Muscle of back (tissue), 11 donors: ENCODE measurements around the gene TUBGCP2. TPM values are rescaled to one million over a fixed set of nuclear protein-coding genes. Genes with fewer than 3 reads are reported as not detected.

Experiments used
- DNase-seq, 3 donors: peaks; one replicate each; pipeline versions ENCODE4 v3.0.0 to v3.0.0-alpha.2; 2013
- polyA plus RNA-seq, 10 donors: library from polyadenylated mRNA; unstranded; fragments of 120-200 nt; gene quantifications; one replicate each; pipeline ENCODE4 v1.2.1, GENCODE V29; 2013; ENCODE audit not compliant: insufficient read length in 10 of 10

The TUBGCP2 gene
- polyA plus RNA-seq, 10 donors: 33.9 to 43.6 (median 40.1) TPM

DNA sequence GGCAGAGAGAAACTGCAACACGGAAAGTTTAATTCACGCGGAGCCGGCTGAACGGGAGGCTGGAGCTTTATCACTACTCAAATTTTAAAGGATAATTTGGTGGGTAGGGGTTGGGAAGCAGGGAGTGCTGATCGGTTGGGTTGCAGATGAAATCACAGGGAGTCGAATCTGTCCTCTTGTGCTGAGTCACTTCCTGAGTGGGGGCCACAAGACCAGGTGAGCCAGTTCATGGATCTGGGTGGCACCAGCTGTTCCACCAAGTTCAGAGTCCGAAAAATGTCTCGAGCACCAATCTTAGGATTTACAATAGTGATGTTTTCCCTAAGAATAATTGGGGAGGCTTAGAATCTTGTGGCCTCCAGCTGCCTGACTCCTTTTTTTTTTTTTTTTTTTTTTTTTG is 34.9 kb upstream of the TUBGCP2 start:
- no peak for DNase-seq

DNA sequence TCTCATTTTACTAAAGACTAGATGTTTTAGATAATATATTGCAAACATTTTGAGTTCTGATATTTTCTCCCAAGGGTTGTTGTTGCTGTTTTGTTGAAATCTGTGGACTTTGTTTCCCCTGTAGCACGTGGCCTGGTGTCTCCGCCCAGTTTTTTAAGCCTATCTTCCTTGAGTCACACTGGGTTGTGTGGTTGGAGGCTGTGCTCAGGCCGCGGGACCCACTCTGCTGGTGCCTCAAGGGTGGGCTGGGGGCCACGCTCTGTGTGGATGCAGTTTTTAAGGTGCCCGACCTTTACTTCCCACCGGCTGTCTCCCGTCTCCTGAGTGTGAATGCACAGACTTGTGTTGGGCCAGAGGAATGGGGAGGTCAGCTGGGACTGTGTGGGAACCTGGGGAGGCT is 34.3 kb upstream of the TUBGCP2 start:
- DNase-seq: no peak

DNA sequence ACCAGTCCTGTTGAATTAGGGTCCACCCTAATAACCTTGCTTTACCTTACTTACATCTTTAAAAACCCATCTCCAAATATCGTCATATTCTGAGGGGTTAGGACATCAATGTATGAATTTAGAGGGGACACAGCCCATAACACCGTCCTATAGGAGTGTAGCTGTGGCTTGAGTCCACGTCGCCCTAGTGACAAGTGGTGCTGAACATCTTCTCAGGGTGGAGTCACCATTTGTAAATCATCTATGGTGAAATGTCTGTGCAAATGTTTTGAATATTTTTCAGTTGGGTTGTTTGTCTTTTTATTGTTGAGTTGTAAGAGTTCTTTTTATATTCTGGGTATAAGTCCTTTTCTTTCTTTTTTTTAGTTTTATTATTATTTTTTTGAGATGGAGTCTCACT is 33.3 kb upstream of the TUBGCP2 start:
- DNase-seq: no peak

DNA sequence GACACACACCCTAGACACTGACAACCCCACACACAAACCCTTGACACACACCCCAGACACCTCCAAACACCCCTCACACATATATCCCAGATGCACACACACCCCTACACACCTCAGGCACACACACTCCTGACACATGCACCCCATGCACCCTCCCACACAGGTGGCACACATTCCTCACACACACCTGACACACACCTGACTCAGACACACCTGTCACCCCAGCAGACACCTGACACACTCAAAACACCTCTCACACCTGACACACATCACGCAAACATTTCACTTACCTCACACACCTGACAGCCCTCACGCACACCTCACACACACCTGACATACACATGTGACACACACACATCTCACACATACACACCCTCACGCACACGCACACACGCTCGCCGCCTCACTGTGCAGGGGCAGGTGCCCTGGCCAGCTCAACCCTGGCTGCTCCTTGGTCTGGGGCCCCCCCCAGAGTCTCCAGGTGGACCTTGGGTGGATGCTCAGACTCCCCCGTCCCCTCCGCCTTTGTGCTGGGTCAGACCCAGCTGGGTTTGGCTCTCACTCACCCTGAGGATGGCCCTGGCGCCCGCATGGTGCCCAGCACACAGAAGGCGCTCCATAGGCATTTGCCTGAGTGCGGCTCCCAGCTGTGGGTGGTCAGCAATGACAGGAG is 31.2 kb upstream of the TUBGCP2 start:
- DNase-seq: no peak

DNA sequence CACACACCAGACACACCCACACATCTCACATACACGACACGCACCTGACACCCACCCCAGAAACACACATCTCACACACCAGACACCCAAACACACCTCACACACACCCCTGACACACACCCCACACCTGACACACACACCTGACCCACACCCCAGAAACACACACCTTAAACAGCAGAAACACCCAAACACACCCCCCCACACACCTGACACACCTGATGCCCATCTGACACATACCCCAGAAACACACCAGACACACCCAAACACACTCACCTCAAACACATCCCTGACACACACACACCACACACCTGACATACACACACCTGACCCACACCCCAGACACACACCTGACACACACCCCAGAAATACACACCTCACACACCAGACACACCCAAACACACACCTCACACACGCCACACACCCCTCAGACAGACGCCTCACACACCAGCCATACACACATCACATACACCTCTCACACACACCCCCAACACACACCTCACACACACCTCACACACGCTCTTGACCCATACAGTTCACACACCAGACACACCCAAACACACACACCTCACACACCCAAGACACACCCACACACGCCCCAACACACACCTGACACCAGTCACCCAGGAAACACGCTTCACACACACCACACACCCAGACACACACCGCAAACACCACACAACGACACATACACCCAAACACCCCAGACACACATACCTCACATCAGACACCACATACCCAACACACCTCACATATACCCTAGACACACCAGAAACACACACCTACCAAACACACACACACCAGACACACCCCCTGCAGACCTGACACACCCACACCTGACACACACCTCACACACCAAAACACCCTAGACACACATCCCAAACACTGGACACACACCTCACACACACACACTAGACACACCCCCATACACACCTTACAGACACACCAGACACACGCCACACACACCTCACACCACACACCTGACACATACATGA is 29.7 kb upstream of the TUBGCP2 start:
- no peak for DNase-seq

DNA sequence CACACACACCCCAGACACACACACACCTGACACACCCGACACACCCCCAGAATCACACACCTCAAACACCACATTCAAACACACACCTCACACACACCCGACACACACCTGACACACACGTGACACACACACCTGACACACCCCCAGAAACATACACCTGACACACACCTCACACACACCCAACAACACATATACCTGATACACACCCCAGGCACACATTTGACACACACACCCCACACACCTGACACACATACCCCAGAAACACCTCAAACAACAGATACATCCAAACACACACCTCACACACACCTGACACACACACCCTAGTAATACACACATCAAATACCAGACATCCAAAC is 28.7 kb upstream of the TUBGCP2 start:
- no peak for DNase-seq

DNA sequence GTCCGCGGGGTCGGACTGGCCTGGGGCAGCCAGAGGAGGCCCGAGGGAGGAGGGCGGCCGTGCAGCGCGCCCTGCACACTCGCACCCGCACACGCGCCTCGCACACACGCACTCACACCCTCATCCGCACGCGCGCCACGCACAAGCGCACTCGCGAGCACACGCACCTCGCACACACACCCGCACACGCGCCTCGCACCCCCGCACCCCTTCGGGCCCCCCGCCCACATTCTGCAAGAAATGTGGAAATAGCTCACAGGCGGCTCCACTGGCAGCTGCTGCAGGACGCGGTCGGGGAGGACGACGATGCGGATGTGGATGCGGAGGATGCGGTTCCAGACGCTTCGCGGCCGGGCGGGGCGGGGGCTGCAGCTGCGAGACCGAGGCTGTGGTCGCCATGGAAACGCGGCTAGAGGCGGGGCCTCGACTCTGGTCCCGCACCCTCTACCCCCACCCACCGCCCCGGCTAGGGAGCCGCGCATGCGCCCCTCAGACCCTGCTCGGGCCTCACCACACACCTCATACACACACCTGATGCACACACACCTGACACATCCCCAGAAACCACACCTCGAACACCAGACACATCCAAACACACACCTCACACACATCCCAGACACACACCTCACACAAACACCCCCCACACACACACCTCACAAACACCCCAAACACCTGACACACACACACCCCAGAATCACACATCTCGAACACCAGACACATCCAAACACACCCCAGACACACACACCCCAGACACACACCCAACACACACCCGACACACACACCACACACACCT is 28.1 kb upstream of the TUBGCP2 start, which contains the start of gene CALY:
Gene CALY, minus strand, starts transcription at position 320 of the 793 bp plus-strand sequence. CDS start 7,907 bp downstream, outside the sequence.
- peak in 1 of 3 donors; percentile 30 for DNase-seq

DNA sequence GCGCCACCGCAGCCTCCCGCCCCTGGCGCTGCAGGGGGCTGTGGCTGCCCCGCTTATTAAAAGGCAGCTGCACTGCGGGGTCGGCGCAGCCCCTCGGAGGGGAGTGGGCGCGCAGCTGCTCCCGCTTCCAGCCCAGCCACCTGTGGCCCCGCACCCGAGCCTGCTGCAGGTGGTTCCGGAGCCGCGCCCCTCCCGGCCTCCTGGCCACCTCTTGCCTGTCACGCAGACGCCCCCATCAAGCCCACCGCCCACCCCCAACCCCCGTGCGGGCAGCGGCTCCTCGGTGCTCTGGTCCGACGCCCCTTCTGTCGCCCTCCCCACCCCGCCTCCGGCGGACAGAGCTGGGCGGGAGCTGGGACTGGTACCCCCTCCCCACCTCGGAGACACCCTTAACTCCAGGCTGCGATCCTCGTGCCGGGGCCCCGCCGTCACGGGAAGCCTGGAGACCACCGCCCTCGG is 27.5 kb upstream of the TUBGCP2 start:
- no peak for DNase-seq

DNA sequence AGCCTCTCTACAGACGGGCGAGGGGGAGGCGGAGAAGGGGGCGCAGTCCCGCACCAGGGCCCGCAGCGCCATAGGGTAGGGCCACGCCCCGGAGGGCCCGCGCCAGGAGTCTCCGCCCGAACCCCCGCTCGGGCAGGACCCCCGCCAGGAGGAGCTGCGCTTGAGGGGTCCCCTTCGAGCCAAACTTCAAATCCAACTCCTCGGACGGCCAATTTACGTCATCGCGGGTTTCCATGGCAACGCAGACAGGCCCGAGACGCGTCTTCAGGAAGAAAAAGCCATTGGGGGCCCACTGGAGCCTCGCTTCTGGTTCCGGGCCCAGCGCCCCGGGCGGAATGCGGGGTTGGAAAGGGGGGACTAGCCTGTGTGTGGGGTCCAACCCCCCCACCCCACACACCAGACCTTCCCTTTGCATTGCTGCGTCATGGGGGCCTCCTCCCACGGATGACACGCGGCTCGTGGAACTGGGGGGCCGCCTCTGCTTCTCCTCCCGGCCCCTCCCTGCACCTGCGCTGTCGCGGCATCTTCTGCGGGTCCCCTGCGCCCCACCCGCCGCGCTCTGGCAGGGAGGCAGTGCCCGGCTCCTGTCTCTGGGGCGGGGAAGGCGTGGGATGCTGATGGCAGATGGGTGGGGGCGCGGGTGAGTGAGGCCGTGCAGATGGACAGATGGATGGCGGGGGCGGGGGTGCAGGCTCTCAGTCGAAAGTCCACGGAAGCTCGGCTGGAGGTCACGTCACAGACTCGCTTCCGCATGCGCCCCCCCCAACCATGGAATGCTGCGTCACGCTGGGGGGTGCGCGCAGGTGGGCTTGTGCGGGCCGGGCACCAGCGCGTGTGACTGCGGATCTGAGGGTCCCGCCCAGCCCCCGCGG is 26.8 kb upstream of the TUBGCP2 start:
- peak in 2 of 3 donors; percentile 78 to 87 for DNase-seq

DNA sequence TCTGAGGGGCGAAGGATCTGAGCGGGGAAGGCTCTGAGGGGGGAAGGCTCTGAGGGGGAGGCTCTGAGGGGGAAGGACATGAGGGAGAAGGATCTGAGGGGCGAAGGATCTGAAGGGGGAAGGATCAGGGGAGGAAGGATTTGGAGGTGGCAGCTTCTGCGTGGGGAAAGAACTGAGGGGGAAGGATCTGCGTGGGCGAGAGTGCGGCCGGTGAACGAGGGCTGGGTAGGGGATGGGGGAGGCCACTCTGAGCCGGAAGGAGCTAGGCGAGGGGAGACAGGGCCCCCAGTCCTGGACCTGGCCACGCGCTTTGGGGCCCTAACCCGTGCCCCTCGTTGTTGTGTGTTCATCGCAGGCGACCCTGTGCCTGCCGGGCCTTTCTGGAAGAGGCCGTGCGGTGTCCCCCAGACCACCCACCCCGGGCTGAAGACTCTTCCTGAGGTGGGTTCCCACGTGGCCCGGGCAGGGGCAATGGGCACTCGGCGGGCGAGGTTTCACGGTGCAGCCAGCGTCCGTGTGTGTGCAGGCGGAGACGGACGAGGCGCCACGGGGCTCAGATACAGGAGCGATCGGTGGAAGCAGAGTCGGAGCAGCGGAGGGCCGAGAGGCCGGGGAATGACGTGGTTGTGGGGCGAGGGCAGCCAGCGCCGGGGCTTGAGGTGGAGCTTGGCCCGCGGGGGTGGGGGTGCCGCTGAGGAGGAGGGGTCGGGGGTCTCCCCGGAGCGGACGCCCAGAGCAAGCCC is 26.0 kb upstream of the TUBGCP2 start:
- no peak for DNase-seq

DNA sequence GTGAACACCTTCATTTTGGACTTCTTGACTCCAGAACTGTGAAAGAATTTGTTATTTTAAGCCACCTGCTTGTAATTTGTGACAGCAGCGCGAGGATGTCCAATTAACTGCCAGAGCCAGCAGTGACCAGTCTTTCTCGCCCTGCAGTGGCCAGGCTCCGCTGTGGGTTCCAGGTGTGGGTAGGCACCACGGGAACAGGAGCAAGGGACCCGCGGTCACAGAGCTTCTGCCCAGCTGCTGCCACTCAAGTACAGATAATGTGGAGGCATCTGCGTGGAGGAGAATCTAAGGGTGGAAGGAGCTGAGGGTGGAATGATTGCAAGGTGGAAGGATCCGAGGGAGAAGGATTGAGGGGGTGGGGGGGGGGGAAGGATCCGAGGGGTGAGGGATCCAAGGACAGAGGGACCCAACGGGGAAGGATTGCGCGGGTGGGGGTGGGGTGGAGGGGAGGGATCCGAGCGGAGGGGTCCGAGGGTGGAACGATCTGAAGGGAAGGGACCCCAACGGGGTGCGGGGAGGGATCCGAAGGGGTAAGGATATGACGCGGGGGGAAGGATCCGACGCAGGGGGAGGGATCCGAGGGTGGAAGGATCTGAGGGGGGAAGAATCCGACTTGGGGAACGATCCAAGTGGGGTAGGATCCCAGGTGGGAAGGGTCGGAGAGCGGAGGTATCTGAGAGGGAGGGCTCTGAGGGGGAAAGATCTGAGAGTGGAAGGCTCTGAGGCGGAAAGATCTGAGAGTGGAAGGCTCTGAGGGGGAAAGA is 24.4 kb upstream of the TUBGCP2 start:
- no peak for DNase-seq

DNA sequence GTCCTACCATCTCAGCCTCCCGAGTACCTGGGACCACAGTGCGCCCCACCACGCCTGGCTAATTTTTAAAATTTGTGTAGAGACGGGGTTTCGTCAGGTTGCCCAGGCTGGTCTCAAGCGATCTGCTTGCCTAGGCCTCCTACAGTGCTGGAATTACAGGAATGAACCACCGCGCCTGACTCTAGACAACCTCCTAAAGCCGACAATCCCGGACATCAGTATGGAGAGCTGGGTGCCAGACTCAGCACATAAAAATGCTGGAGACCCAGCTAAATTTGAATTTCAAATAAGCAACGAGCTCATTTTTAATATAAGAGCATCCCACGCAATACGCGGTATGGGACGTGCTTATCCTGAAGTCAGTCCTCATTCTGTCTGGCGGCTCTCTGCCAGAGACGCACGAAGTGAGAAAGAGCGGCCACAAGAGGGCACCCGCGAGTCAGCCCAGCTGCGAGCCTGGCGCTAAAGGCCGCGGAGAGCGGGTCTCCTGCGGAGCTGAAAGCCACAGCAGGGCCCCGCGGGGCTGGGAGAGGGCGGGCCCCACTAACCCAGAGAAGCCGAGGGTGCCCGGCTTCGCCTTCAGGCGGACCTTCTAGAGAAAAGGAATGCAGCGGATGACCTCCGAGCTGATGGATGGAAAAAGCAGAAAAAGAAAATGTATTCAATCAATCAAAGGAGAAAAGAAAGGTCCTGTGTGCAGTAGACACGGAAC is 21.0 kb upstream of the TUBGCP2 start:
- peak; percentile 79 to 93 (median 90) for DNase-seq

DNA sequence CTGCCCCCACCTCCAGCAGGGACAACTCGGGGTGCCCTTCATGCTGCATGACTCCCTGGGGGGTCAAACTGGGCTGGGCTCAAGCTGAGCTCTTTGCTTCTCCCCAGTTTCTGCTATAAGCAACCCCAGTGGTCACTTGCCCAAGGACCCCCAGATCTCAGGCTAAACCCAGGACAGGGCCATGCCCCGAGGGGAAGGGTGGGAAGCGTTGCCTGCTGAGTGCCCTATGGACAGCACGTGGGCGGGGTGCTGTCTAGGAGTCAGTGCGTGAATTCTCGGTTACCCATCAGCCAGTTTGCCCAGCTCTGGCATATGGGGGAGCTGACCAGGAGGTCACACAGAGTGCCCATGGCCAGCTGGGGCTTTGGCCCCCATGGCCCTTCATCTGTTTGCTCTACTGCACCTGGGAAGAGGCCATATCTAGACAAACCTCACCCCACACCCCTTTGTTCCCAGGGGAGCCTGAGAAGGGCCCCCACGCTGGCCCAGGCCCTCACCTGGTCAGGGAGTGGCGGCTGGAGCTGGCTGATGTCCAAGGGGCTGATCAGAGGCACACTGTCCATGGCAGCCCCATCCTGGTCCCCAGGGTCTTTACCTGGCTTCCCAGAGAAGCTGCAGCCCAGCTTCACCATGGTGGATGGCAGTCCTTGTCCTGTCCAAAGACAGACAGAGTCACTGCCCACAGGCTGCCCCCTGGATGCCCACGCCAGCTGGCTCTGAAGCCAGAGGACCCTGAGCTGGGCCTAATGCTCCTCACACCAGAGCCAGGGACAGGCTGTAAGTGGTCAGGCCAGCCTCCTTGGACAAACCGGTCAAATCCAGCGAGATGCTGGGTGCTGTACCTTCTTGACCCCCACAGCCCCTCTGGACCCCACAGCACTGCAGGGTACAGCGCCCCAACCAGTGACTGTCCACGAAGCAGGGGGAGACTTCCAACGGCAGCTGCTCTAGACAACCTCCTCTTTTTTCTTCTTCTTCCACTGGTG is 20.0 kb upstream of the TUBGCP2 start:
- DNase-seq: no peak

DNA sequence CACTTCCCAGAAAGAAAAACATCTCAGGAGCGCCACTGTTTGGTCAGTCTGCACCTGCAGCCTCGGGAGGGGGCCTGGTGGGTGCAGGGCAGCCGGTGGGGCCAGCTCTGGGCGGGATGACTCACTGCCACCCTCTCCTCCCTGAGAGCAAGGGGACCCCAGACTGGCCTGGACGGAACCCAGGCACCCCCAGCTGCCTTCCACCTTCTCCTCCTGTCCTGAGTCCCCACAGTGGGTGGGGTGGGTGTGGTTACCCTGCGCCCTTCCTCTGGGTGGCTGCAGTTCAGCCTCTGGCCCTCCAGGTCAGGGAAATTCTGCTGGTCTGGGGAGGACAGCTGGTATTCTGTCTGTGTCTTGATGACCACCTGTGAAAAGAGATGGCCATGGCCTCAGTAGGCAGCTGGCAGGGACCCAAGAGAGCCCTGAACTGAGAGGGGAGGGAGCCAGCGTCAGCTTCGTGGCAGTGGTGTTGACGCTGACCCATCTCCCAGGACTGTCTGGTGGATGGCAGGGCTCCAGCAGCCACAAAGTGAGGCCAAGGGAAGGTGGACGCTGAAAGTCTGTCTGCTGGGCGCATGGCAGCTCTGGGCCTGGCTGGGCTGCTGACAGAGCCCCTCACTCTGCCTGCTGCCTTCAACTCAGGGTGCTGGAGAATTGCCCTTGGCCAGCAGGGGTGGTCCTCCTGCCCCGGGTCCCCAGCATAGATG is 19.1 kb upstream of the TUBGCP2 start:
- DNase-seq: no peak

DNA sequence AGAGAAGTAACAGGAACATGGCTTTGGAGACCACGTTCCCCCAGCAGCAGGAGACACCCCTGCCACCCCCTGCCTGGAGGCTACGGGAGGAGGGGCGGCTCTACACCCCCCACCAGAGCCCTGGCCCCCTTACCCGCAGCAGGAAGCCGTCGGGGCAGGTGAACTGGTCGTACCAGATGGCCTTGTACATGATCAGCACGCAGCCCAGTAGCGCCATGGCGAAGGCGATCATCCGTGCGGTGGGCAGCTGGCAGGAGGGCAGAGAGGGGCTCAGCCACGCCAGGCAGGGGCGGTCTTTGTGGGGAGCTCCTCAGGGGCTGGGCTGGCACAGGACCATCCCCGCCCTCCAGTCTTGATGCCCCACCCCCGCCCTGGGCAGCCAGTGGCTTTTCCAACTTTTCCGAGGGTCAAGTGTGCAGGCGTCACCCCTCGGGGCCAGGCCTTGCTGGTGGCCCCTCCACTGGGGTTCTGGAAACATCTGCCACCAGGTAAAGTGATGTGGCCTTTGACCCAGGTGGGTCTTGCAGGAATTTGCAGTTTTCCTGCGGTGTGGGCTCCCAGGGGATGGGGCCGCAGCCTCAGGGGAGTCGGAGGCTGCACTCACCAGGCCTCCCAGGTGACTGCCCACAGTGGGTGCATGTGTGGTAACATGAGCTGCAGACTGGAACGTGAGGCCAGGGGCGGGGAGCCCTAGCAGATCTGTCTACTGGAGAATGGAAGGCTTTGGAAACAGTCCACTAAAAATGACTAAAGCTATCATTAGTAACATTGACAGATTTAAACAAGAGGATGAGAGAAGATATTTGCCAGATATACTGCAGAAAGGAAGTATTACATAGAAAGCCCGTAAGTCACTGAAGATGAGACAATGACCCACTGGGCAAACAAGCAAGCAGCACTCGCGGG is 18.3 kb upstream of the TUBGCP2 start:
- no peak for DNase-seq

DNA sequence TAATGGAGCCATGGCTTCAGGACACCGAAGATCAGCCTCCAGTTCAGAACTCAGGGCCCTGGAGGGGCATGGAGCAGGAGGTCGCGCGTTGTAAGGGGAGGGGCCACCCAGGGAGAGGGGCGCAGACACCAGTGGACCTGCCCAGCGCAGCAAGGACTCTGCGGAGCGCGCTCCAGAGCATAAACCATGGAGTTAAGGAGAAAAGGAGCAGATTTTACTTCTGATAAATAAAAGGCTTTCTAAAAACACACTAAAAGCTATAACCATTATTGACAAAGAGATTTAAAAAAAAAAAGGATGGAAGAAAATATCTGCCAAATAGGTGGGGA is 17.5 kb upstream of the TUBGCP2 start:
- no peak for DNase-seq
